Urothelium cell line (cell line): ENCODE results near the gene PRICKLE1.

Experiments
- DNase-seq: peaks from one replicate; pipeline ENCODE4 v3.0.0; 2011; ENCODE audit warnings: low spot score, mixed read lengths
- FAIRE-seq: peaks from 2 replicates; lab custom pipeline; 2011; peaks lifted over from hg19 to GRCh38; lab: Jason Lieb, UNC

Gene PRICKLE1

DNA sequence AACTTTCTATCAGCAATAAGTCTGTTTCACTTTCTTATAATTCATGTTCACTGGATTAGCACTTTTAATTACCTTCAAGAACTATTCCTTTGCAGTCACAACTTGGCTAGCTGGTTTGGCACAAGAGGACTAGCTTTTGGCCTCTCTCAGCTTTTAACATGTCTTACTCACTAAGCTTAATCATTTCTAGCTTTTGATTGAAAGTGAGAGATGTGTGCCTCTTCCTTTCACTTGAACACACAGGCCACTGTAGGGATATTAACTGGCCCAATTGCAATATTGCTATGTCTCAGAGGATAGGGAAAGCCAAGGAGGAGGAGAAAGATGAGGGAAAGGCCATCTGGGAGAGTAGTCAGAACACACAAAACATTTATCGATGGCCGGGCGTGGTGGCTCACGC is 92.7 kb downstream of the PRICKLE1 start:
- DNase-seq (no peak), FAIRE-seq (no peak)

GRCh38 chr12:42495244-42495643 is 94.3 kb downstream of the PRICKLE1 start:
- DNase-seq (no peak), FAIRE-seq (no peak)

DNA sequence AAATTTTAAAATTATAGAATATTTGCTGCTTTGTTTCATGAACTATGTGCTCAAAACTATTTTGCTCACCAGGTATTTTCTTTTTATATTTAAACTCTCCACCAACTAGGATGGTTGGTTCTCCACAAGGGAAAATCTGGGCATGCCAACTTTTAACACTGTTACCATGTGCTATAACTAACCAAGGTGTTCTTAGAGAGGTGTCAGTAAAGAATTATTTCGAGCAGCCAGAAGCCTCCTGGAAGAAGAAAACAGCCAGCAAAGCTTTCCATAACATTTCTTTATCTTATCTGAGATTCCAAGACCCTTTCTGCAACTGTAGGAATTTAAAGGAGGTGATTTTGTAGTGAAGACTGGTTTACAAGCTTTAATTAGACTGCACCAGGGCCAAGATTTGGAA is 97.3 kb downstream of the PRICKLE1 start:
- no peak for FAIRE-seq
- no peak for DNase-seq

DNA sequence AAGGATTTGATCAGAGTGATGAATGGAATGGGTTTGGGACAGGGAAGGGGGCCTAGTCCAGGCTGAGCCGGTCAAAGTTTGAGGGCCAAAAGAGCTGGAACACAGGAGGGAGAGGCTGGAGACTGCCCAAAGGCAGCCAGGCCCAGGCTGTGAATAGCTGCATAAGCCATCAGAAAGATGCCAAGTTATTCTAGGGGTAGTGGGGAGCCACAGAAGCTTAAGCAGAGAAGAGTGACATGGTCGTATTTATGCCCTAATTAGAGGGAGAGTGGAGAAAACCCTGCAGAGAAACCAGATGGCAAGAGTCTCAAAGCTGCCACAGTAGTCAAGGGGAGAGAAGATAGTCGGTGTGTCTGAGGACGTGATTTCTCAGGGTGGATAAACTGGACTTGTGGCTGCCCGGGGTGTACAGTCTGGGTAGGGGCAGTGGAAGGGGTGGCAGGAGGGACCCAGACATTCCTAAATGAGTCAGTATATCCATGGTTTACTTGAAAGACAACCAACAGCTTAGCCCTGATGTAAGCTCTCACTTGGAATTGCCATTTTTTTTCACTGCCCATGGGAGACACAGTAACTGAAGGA is 99.2 kb downstream of the PRICKLE1 start:
- DNase-seq (no peak), FAIRE-seq (no peak)

DNA sequence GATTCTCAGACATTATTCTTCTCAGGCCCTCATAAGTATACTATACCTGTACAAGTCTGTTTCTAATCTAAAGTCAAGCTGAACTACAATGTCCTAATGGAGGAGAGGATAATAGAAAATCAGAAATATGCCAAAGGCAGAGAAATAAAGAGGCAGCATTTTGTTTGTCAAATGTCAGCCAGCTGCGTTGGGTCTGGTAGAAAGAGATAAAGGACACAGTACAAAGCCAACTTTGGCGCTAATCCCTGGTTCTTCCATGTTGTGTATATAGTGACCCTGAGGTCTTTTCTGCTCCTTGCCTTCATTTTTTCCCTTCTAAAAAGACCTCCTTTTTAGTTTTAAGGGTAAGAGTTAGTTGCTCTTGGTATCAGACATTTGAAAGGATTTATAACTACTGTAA is 103.1 kb downstream of the PRICKLE1 start:
- no peak for FAIRE-seq

DNA sequence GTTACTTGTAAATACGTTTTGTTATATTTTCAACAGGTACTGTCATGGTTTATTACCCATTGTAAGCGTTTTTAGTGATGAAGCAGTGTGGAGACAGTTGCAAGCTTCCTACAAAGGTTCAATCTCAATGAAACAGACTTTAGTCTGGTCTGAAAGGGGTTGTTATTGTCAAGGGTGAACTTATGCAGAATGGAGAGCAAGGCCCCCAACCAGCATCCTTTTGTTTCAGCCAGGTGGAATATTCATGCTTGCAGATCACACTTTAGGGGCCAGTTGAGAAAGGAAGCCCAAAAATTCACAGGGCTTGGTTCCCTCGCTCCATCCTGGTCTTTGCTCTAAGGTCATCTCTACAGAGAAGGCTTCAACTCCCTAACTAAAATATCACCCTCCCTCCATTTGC is 103.7 kb downstream of the PRICKLE1 start:
- FAIRE-seq, result no peak
- no peak for DNase-seq

More for the DNA sequence above, 103.1 kb downstream of the PRICKLE1 start:
- no peak for DNase-seq

GRCh38 chr12:42484996-42485395 is 104.5 kb downstream of the PRICKLE1 start:
- DNase-seq, result peak; percentile 21
- no peak for FAIRE-seq

DNA sequence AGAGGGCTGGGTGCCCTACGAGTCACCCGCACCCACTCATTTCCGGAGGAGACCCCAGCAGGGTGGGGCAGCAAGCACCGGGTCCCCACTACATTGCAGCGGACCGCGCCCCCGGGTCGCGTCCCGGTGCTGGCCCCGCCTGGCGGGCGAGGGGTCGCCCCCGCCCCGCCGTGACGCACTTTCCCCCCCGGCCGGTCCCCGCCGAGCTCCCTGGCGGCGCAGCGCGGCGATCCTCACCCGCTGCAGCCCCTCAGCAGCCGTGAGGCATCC is 106.1 kb downstream of the PRICKLE1 start:
- FAIRE-seq (peak; percentile 46), DNase-seq (peak; percentile 81)

DNA sequence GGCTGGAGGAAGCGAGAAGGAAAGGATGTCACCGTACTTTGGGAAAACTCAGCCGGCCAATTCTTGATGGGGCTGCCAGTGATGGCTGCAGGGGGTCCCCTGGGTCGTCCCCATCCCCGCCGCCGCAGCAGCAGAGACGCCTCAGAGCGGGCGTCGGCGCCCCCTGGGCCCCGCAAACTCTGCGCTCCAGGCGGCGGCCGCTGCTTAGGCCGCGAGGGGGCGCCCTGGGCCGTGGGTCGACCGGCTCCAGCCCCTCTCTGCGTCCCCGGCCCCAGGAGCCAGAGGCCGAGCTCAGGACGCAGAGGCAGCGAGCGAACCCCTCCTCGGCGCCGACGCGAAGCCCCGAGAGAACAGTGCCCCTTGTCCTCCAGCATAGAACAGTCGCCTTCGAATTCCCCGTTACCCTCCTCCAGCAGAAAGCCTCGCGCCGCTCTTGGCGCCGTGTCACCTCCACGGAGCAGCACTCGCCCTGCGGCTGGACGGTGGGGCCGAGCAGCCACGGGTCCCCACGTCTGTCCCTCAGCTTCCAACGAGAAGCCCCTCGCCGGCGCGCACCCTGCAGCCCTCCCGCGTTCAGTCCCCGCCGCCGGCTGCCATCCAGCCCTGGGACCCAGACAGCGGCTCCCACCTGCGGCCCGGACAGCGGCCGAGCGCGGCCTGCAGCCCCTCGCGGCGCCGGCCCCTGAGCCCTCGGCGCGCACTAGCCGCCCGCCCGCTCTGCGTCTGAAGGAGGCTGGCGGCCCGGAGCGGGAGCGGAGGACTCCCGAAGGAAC is 106.6 kb downstream of the PRICKLE1 start:
- peak; percentile 92 for DNase-seq
- FAIRE-seq, result peak; percentile 79

DNA sequence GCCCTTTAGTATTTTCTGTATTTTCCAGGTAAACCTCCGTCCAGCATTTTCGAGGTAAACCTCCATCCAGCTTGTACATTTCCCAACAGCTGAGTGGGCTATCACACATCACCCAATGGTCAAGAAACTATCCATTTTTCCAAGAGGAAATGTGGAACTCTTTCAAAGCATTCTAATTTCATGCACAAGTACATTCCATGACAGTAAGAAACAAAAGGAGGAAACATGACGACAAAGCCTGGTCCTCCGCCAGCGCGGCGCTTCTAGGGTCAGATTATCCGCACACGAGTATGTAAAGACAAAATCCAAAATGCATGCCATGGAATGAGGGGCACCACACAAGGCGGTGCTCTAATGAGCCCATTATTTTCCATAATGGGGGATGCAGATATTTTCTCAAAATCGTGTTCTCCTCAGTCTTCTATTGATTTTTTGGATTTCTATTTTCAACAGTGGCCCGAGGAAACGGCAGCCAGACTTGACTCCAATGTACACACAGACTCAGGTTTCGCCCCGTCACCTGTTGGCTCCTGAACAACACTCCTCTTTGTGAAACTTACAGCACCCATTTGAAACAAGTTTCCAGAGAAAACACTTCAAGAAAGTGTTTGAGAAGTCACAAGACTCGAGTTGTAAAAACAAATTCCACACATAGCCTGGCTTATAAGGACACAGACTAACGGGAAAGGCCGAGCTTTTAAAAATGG is 107.4 kb downstream of the PRICKLE1 start:
- FAIRE-seq (no peak), DNase-seq (no peak)

DNA sequence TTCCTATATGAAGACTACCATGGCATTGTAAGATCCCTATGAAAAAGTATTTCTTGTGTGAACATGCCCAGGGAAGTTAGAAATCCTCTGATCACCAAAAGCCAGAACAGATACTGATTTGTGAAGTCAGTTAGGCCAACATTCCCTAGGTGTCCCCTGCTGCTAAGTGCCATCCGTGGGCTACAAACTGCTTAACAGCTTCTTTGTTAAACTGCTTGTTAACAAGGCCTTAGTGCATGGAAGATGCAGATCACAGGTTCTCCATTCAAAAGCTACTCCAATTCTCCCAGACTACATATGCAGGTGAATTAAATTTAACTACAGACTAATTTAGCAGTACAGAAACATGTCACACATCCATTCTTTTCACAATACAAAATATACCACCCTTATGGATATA is 108.2 kb downstream of the PRICKLE1 start:
- DNase-seq (no peak), FAIRE-seq (peak; percentile 37)

DNA sequence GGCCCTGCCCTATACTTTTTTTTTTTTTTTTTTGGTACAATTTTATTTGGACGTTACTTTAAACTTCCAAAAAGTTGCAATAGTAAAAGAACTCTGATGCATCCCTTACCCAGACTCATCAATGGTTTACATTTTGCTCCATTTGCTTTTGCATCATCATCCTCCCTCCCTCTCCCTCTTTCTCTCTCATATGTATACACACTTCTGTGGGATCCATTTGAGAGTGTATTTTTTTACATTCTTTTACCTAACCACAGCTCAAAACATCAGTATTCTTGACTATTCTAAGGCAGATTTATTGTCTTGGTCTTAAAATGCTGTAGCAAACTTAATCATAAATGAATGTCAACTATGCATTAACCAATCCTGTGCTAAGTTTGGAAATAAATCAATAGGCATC is 111.6 kb downstream of the PRICKLE1 start:
- DNase-seq (no peak), FAIRE-seq (no peak)

GRCh38 chr12:42475106-42475505 is 114.4 kb downstream of the PRICKLE1 start:
- FAIRE-seq (peak; percentile 71), DNase-seq (no peak)

GRCh38 chr12:42474391-42474790 is 115.2 kb downstream of the PRICKLE1 start:
- DNase-seq (peak; percentile 62), FAIRE-seq (no peak)

DNA sequence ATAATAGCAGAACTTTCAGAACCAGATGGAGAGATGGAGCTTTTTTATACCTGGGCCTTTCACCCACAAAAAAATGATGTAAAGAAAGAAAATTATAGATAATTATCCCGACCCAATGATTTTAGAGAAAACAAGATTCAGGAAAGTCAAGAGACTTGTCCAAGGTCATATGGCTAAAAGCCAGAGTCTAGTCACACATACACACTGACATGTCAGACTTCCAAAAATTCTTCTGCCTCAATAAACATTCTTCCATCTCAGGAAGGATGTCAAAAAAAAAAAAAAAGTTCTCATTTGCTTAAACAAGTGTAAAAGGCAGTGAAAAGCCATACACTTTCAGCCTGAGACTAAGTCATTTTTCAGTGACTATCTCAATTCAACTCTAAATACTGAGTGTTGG is 116.0 kb downstream of the PRICKLE1 start:
- no peak for FAIRE-seq

DNA sequence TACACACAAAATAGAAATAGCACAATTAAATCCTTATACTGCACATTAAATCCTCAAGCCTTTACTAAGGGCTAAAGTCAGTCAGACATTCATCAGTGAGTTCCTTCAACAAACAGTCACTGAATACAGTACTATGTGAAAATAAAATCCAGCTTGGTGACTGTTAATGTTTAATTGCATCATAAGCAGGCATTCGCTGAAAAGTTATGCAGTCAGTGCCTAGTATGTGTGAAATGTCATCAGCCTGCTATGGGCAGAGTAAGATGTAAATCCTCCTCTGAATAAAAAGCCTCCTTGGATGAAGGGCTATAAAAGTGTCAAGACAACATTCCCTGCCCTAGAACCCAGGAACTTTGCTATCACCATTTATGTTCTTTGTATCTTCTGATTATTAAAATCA is 116.4 kb downstream of the PRICKLE1 start:
- FAIRE-seq (no peak), DNase-seq (no peak)

More for the DNA sequence above, 116.0 kb downstream of the PRICKLE1 start:
- no peak for DNase-seq

DNA sequence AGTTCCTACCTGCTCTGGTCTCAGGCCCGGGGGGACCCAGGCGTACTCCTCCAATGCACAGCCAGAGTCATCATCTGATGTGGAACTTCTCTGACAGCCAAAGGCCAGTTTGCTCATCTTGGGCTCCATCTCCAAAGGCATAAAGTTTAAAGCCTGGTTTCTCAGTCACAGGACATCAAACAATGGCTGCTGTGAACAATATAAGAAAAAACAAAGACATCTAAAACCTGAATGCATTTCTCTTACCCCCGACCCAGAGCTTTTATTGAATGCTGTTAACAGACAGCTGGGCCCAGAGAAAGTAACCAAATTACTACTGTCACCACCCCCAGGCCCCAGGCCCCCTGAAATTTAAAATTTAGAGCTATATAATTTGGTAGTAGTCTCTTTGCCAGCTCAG is 117.2 kb downstream of the PRICKLE1 start:
- FAIRE-seq (no peak), DNase-seq (no peak)

GRCh38 chr12:42469355-42470175 is 120.0 kb downstream of the PRICKLE1 start:
- FAIRE-seq (no peak), DNase-seq (no peak)

DNA sequence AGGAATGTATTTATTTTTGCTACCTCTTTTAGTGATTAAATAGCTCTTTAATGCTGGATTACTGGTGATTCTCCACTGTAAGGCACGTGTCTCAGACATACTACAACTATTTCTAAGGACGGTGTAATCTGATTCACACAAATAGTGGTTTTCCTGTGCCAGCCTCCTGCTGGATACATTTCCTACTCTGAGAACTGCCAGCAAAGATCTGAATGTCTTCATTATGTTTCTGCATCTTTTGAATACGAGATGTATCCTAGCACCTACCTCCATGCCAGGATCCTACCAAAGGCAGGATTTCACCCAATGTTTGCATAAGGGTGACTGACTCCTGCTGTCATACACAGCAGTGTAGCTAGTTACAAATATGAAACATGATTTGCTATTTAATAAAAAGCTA is 120.6 kb downstream of the PRICKLE1 start:
- FAIRE-seq, result no peak
- DNase-seq, result no peak

- DNase-seq (no peak), FAIRE-seq (no peak)
These were observed 121.2 kb downstream of the PRICKLE1 start for GRCh38 chr12:42468341-42468821.

GRCh38 chr12:42463671-42464070 is 125.9 kb downstream of the PRICKLE1 start:
- FAIRE-seq, result no peak
- no peak for DNase-seq
